ENCODE results near the gene SPTBN5.

The SPTBN5 gene

GRCh38 chr15:41862515-41863116, 31.2 kb downstream of the SPTBN5 start:
- no peak for DNase-seq

- DNase-seq, result no peak
These were observed 32.0 kb downstream of the SPTBN5 start for GRCh38 chr15:41861736-41862356.

GRCh38 chr15:41860049-41860828, 33.6 kb downstream of the SPTBN5 start:
- no peak for DNase-seq

DNA sequence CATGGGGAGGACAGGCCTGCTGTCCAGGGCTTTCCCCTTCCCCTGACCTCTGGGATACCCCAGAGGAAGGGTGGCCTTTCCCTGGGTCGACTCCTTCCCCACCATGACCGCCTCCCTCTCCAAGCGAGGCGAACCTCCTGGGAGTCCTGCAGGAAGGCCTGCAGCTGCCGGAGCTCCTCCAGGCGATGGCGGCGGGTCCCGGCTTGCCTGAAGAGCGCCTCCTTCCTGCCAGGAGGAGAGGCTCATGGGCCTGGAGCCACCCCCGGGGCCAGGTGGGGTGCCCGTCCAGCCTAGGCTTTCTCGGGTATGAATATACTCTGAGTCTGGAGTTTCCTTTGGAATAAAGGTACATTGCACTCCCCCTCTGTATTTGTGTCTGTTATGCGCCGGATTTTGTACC, 35.1 kb downstream of the SPTBN5 start:
- DNase-seq, result no peak

DNA sequence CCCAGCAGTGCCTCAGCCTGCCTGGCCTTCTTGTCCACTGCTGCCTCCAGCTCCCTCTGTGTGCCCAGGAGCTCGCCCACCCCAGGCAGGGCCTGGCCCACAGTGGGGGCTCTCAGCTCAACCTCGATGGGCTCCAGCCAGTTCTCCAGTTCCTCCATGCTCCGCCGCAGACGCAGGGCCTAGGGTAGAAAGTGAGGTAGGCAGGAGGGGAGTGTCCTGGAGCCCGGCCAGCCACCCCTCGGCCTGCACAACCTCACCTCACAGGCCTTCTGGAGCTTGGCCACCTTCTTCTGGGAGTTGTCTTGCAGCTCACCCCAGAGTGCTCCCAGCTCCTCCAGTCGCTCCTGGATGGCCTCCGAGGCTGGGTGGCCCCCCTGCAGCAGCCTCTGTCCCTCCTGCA, 36.5 kb downstream of the SPTBN5 start:
- no peak for DNase-seq

- no peak for DNase-seq
These were observed 37.1 kb downstream of the SPTBN5 start for GRCh38 chr15:41856716-41857115.

- no peak for DNase-seq
These were observed 37.6 kb downstream of the SPTBN5 start for GRCh38 chr15:41856262-41856661.

- peak; percentile 61 for DNase-seq
These were observed 38.4 kb downstream of the SPTBN5 start for GRCh38 chr15:41855261-41855961.

DNA sequence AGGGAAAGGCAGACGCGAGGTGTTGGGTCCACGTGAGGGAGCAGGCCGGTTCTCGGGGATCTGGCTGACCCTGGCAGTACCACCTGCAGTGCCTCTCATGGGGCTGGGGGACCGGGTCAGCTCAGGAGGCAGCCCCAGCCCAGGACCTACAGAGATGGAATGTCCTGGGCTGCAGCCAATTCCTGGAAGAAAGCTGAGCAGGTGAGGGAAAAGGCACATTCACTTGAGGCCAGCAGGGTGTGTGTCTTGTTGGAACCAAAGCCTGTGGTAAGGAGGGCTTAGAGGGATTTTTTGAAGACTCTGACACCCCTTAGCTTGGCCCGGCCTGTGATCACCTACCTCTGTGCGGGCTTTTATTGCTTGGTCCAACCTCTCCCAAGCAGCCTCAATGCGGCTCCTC, 39.4 kb downstream of the SPTBN5 start:
- no peak for DNase-seq

DNA sequence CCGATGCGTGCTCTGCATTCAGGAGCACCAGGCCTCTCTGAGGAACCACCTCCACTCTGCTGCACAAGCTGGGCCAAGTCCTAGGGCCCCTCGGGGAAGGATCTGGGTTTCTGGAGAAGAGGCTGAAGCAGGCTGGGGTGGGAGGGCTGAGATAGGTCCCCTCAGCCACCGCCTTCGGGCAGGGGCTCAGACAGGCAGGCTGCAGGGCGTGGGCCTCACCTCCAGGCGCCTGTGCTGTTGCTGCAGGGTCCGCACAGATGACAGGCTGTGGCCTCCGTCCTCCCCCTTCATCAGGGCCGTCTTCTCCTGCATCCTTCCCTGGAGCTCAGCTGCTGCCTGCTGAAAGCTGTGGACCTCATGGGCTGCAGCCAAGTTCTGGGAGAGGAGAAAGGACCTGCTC, 40.0 kb downstream of the SPTBN5 start:
- DNase-seq, result no peak

- no peak for DNase-seq
These were observed 40.9 kb downstream of the SPTBN5 start for GRCh38 chr15:41852736-41853590.

- no peak for DNase-seq
These were observed 42.0 kb downstream of the SPTBN5 start for GRCh38 chr15:41851755-41852370.

DNA sequence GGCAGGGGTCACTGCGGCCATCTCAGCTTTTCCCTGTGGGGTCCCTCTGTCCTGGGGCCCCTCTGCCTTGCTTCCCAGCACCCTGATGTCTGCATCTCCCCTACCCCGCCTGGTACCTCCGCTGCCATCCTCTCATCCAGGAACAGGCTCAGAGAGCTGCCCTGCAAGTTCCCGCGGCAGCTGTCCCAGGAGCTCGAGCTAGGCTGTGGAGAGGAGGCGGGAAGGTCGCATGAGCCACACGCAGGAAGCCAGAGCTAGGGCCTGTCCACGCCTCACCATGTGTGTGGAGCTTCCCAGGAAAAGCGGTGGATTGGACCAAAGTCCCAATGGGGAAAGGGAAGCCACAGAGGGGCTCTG, 42.7 kb downstream of the SPTBN5 start:
- DNase-seq, result no peak

DNA sequence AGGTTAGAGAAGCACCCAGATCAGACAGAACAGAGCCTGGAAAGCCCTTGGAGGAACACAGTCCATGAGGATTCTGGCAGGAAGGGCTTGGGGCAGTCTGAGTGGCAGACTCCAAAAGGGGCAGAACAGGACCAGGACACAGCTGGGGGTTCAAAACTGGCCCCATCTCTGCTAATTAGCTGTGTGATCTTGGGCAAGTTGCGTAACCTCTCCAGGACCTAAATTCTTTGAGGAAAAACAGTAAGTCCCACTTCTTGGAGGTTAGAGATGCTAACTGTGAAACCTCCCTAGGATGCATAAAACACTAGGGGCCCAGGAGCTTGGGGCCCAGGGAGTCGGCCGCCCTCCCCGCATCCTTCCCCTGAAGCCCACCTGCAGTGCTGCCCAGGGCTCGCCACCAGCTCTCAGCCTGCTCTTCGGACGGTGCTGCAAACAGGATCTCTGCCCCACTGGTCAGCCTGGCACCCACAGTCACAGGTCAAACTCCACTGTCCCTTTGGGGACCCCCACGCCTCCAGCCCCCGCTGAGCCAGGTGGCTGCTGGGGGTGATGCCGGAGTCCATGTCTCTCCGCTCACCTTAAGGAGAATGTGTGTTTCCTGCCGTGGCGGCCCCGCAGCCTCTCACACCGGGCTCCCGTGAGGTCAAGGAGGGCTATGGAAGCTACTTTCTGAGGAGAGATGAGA, 43.2 kb downstream of the SPTBN5 start:
- DNase-seq, result no peak

- no peak for DNase-seq
These were observed 44.0 kb downstream of the SPTBN5 start for GRCh38 chr15:41849861-41850260.

DNA sequence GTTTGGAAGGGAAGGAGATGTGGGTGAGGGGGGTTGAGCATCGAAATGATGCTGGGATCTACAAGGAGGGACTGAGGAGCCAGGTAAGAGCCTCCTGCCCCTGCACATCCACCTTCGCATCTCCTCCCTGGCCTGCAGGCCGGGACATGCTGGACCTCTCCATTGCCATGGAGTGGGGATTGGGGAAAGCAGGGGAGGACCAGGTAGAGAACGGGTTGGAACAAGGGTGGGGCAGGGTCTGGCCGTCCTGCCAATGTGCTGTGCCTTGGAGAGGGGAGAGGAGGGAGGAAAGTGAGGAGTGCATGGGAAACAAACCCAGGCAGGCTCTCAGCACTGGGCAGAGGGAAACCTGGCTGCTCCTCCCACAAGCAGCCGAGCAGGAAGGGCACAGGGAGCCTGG, 44.6 kb downstream of the SPTBN5 start:
- DNase-seq, result no peak

DNA sequence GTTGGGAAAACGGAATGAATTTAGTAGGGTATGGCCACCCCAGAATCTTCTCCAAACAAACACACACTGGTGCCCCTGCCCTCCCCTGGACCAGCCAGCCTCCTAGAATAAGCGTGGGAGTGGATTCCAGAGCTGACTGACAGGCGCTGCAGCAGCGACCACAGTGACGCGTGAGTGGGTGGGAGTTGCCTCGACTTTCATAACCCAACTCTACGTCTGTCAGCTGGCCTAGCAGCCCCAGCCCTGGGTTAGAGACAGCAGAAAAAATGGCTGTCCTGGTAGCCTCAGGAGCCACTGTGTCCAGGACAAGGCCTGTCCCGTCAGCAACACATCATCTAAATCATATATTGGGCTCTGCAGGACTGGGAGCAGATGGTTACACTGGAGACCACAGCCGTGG, 45.2 kb downstream of the SPTBN5 start:
- DNase-seq, result no peak

DNA sequence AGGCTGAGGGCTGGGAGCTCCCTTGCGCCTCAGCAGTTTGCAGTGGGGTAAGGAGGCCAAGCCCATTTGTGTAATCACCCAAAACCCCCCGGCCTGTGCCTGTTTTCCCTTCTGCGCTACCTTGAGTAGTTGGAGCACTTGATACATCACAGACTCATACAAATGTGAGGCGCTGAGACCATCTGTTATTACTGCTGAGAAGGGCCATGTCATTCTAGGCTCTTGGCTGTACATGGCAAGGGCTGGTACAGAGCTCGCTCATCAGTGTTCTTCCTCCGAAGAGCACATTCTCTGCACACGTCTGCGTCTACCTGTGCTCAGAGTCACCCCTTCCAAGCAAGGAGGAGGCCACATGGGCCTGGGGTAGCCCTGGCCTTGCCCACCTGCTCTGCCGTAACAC, 45.9 kb downstream of the SPTBN5 start:
- DNase-seq, result no peak

DNA sequence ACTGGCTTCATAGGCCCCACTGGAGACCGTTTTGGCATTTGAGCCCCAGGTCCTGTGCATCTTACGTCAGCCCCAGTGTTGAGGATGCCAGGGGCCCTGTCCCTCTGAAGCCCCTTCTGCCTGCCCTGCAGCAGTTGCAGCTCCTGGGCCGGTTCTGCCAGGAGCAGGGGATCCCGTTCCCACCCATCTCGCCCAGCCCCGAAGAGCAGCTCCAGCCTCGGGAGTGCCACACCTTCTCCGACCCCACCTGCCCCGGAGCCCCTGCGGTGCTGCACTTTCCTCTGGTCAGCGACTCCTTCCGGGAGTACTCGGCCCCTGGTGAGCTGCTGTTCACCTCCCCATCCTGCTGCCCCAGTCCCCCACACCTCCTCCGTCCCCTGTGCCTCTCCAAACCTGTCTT, 46.6 kb downstream of the SPTBN5 start:
- no peak for DNase-seq

DNA sequence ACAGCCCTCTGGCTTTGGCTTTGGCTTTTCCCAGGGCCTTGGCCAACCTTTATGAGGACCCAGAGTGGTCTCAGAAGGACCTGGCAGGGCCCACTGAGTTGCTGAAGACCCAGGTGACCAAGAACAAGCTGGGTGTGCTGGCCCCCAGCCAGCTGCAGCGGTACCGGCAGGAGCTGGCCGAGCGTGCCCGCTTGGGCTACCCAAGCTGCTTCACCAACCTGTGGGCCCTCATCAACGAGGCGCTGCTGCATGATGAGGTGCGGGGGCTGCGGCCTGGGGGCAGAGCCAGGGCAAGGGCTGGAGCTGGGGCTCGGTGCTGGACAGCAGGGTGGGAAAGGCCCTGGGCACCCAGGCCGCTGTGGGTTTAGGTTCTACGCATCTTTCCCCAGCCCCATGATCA, 49.0 kb downstream of the SPTBN5 start:
- no peak for DNase-seq

DNA sequence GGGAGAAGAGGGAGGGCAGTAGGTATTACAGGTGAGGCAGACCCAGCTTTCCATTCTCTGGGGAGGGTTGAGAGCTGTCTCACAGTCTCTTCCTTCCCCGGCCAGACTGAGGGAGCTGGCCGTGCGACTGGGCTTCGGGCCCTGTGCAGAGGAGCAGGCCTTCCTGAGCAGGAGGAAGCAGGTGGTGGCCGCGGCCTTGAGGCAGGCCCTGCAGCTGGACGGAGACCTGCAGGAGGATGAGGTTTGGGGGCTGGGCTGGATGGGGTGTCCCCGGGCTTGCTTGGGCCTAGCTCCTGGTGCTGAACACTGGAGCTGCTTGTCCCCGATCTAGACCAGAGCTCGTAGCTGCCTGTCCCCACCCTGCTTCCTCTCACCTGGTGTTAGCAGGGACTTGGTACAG, 50.3 kb downstream of the SPTBN5 start:
- DNase-seq, result no peak

GRCh38 chr15:41842229-41842628, 51.6 kb downstream of the SPTBN5 start:
- no peak for DNase-seq

Measured in right hindlimb (tissue), 1 donor.